Measurements from ENCODE around the gene ANAPC2. TPM values are rescaled to one million over a fixed set of nuclear protein-coding genes. Genes with fewer than 3 reads are reported as not detected.

The ANAPC2 gene
- polyA plus RNA-seq (2011; rRNA removed) (12.1 and 14.6 TPM in 2 replicates), polyA minus RNA-seq (2011; rRNA and poly(A)+ RNA removed) (14.5 and 14.7 TPM in 2 replicates)

GRCh38 chr9:137188490-137189296 is at the start of gene ANAPC2, which contains the start of gene SSNA1:
Gene ANAPC2, minus strand, starts transcription at chr9:137188560. Its CDS starts 28 bp downstream, at chr9:137188532.
Gene SSNA1, plus strand, starts transcription at chr9:137188676. Its CDS starts 51 bp downstream, at chr9:137188727.
- TF ChIP-seq CTCF (IDR thresholded peaks at IDR 0.05; ENCODE audit: low read depth, low read length) = peak; percentile 58
- H3K9me3 ChIP-seq (ENCODE audit: control insufficient read depth, insufficient read depth, low read length) = no peaks in the 10 kb centered on the region; the same call in 1 of the 2 replicates
- peak; percentile 81 for DNase-seq (ENCODE audit: low read depth, low spot score)
- peak within 1 kb of the TSS; percentile 94 for H3K4me3 ChIP-seq (ENCODE audit: low read depth, low read length)
- ChIA-PET CTCF (interaction anchor here (0.5 to 3.7 kb wide), 10 partner anchors 9 to 70 kb away, joined by 3 to 17 read pairs (median 6); partner anchors contain the start of genes RNF224 and TPRN), POLR2A (interaction anchor here (0.5 to 3.2 kb wide), 24 partner anchors 8 to 305 kb away, joined by 3 to 38 read pairs (median 5); partner anchors contain the start of genes EXD3, MAN1B1, NDOR1 and NELFB)
- peak within 1 kb of the TSS; percentile 96 for H3K27ac ChIP-seq (ENCODE audit: low read depth, low read length)
- H3K27me3 ChIP-seq (ENCODE audit: control insufficient read depth, insufficient read depth, low read length) = no peaks in the 10 kb centered on the region

- POLR2A ChIA-PET = interaction anchor here (0.6 to 1.0 kb wide), 3 partner anchors 14 to 116 kb away, joined by 3 to 7 read pairs (median 4); partner anchors contain the start of gene TPRN
- TF ChIP-seq CTCF (IDR thresholded peaks at IDR 0.05; ENCODE audit: low read depth, low read length) = no peak
- CTCF ChIA-PET = interaction anchor here (0.5 to 2.0 kb wide), 46 partner anchors 8 to 813 kb away, joined by 3 to 29 read pairs (median 4); partner anchors contain the start of genes ANAPC2, CYSRT1, EXD3 and MAN1B1
- no peak for DNase-seq (ENCODE audit: low read depth, low spot score)
- Histone ChIP-seq H3K4me3 (ENCODE audit: low read depth, low read length) (no peak overlapping the region), H3K27me3 (ENCODE audit: control insufficient read depth, insufficient read depth, low read length) (no peaks in the 10 kb centered on the region), H3K27ac (ENCODE audit: low read depth, low read length) (no peak overlapping the region), H3K9me3 (ENCODE audit: control insufficient read depth, insufficient read depth, low read length) (no peaks in the 10 kb centered on the region; the same call in 1 of the 2 replicates)
These were observed 48.6 kb upstream of the ANAPC2 start for GRCh38 chr9:137236936-137237421.

- Histone ChIP-seq H3K27me3 (ENCODE audit: control insufficient read depth, insufficient read depth, low read length) (no peaks in the 10 kb centered on the region), H3K9me3 (ENCODE audit: control insufficient read depth, insufficient read depth, low read length) (no peaks in the 10 kb centered on the region; the same call in 1 of the 2 replicates), H3K4me3 (ENCODE audit: low read depth, low read length) (no peak overlapping the region), H3K27ac (ENCODE audit: low read depth, low read length) (no peak overlapping the region)
- ChIA-PET POLR2A (interaction anchor here (0.6 to 1.0 kb wide), 4 partner anchors 13 to 190 kb away, joined by 3 to 7 read pairs (median 4); partner anchors contain the start of genes NPDC1 and TPRN), CTCF (interaction anchor here (0.5 to 2.0 kb wide), 45 partner anchors 9 to 812 kb away, joined by 3 to 29 read pairs (median 4); partner anchors contain the start of genes ANAPC2, CYSRT1, EXD3 and MAN1B1)
- peak; percentile 33 for DNase-seq (ENCODE audit: low read depth, low spot score)
- TF ChIP-seq CTCF (IDR thresholded peaks at IDR 0.05; ENCODE audit: low read depth, low read length) = peak; percentile 95
These were observed 48.0 kb upstream of the ANAPC2 start for GRCh38 chr9:137236238-137236935.

GRCh38 chr9:137235424-137236237 is 47.3 kb upstream of the ANAPC2 start:
- ChIA-PET CTCF (interaction anchor here (1.0 to 2.0 kb wide), 13 partner anchors 8 to 173 kb away, joined by 3 to 29 read pairs (median 5); partner anchors contain the start of genes ANAPC2, CYSRT1, RNF208 and RNF224), POLR2A (interaction anchor here (0.6 to 1.0 kb wide), 3 partner anchors 13 to 189 kb away, joined by 3 to 7 read pairs (median 4); partner anchors contain the start of genes NPDC1 and TPRN)
- no peak for TF ChIP-seq CTCF (IDR thresholded peaks at IDR 0.05; ENCODE audit: low read depth, low read length)
- DNase-seq (ENCODE audit: low read depth, low spot score) = no peak
- Histone ChIP-seq H3K27me3 (ENCODE audit: control insufficient read depth, insufficient read depth, low read length) (no peaks in the 10 kb centered on the region), H3K4me3 (ENCODE audit: low read depth, low read length) (no peak overlapping the region), H3K27ac (ENCODE audit: low read depth, low read length) (no peak overlapping the region), H3K9me3 (ENCODE audit: control insufficient read depth, insufficient read depth, low read length) (no peaks in the 10 kb centered on the region; the same call in 1 of the 2 replicates)

Data from AG04450 (cell line).